K562 (cell line): ENCODE results near the gene RPL18A. TPM values are rescaled to one million over a fixed set of nuclear protein-coding genes. Genes with fewer than 3 reads are reported as not detected.

ENCODE experiments used
- ATAC-seq: fragments of 200-7000 bp; cut with Tn5 transposase; 3 replicates; pipeline ENCODE4 v1.9.1; 2020; ENCODE audit warnings: moderate library complexity
- BruUV-seq: library from RNA; stranded (reverse); fragments of 400-500 nt; replicated peaks from 2 replicates; lab custom pipeline; 2021; lab: Mats Ljungman, UMichigan
- CTCF ChIA-PET: fragments of 300-600 bp; formaldehyde crosslinking; extraction: SDS; loops from one replicate; lab custom pipeline; 2021; ENCODE audit warnings: low intra/inter-chr PET ratio; lab: Yijun Ruan, JAX
- POLR2A ChIA-PET: fragments of 300-600, 350-650 bp; sonication (Branson Sonifier 250); formaldehyde crosslinking; extraction: SDS; loops from one replicate; lab custom pipeline; 2021; ENCODE audit warnings: antibody characterized with exemption, inconsistent platforms; lab: Yijun Ruan, JAX
- DNase-seq, 4 experiments: peaks; one replicate each; pipeline versions ENCODE4 v3.0.0 to v3.0.0-alpha.2; 2011 to 2018; ENCODE audit warnings: low spot score in 3 of 4, mixed read lengths in 3 of 4; ENCODE audit errors: extremely low read depth in 1 of 4
- FAIRE-seq: peaks from 2 replicates; lab custom pipeline; 2011; peaks lifted over from hg19 to GRCh38; lab: Jason Lieb, UNC
- H2AFZ ChIP-seq: 2 replicates; pipeline ENCODE4 v1.6.0; 2011; ENCODE audit warnings: low read depth, low read length, control low read depth, inconsistent platforms
- H3K27ac ChIP-seq: fragments of 200-600 bp; 3 replicates; pipeline ENCODE4 v1.8.0; 2011; ENCODE audit warnings: low read depth, mild to moderate bottlenecking, control low read depth, inconsistent platforms, low read length, moderate library complexity, mixed read lengths; ENCODE audit errors: extremely low read depth
- H3K27me3 ChIP-seq, 2 experiments: fragments of 300-600 bp in 1 of 2; 2 replicates in 1 of 2; 3 replicates in 1 of 2; pipeline versions ENCODE4 v1.6.0 to v1.8.0; 2011; ENCODE audit warnings: inconsistent platforms in 2 of 2, low read length in 2 of 2, mild to moderate bottlenecking in 1 of 2, mixed read lengths in 1 of 2, moderate library complexity in 1 of 2; ENCODE audit not compliant: control insufficient read depth in 2 of 2, insufficient read depth in 2 of 2
- H3K36me3 ChIP-seq: fragments of 300-600 bp; 3 replicates; pipeline ENCODE4 v1.8.0; 2011; ENCODE audit warnings: mild to moderate bottlenecking, low read length, inconsistent platforms; ENCODE audit not compliant: control insufficient read depth, insufficient read depth
- H3K4me1 ChIP-seq, 2 experiments: fragments of 200-600 bp in 1 of 2; replicated peaks in 1 of 2; 2 replicates in 1 of 2; 3 replicates in 1 of 2; pipeline versions ENCODE4 v1.5.1 to v1.8.0; 2011; ENCODE audit warnings: inconsistent platforms in 2 of 2, low read length in 2 of 2, mild to moderate bottlenecking in 1 of 2, mixed read lengths in 1 of 2, moderate library complexity in 1 of 2; ENCODE audit not compliant: control insufficient read depth in 2 of 2, insufficient read depth in 2 of 2
- H3K4me2 ChIP-seq: 2 replicates; pipeline ENCODE4 v1.6.1; 2011; ENCODE audit warnings: low read length, control low read depth, inconsistent platforms, mixed read lengths; ENCODE audit not compliant: insufficient read depth
- H3K4me3 ChIP-seq: fragments of 200-600 bp; sonication (generic), shearing (Covaris generic); 2 replicates; pipeline ENCODE4 v1.5.1; 2016; ENCODE audit warnings: control low read depth, inconsistent platforms
- H3K79me2 ChIP-seq: fragments of 200-600 bp; 3 replicates; pipeline ENCODE4 v1.8.0; 2011; ENCODE audit warnings: low read length, inconsistent platforms; ENCODE audit not compliant: control insufficient read depth, insufficient read depth
- H3K9ac ChIP-seq, 2 experiments: 2 replicates each; pipeline versions ENCODE4 v1.6.0 to v1.6.1; 2011; ENCODE audit warnings: low read depth in 2 of 2, low read length in 2 of 2, control low read depth in 1 of 2, inconsistent platforms in 1 of 2, mild to moderate bottlenecking in 1 of 2, mixed read lengths in 1 of 2; ENCODE audit not compliant: insufficient read depth in 1 of 2
- H3K9me1 ChIP-seq: one replicate; pipeline ENCODE4 v1.6.0; 2011; ENCODE audit warnings: inconsistent platforms, mild to moderate bottlenecking, low read length, moderate library complexity; ENCODE audit not compliant: control insufficient read depth, insufficient read depth
- H3K9me3 ChIP-seq: replicated peaks from 2 replicates; pipeline ENCODE4 v1.5.1; 2011; ENCODE audit warnings: low read depth, low read length, inconsistent platforms; ENCODE audit not compliant: control insufficient read depth, insufficient read depth
- H4K20me1 ChIP-seq: replicated peaks from 2 replicates; pipeline ENCODE4 v1.6.1; 2011; ENCODE audit warnings: low read length, inconsistent platforms, mixed read lengths; ENCODE audit not compliant: control insufficient read depth, insufficient read depth
- BMI1 ChIP-seq: fragments of 150-350 bp; IDR thresholded peaks from 2 replicates; pipeline ENCODE4 v1.6.1; 2014; ENCODE audit warnings: low read length
- CBX2 ChIP-seq: fragments of 200-600 bp; sonication (generic); IDR thresholded peaks from one replicate; pipeline ENCODE4 v1.6.1; 2012; ENCODE audit warnings: mild to moderate bottlenecking, low read length, inconsistent platforms; ENCODE audit not compliant: insufficient read depth, poor library complexity, severe bottlenecking
- CREB5 ChIP-seq: fragments of 250-450 bp; sonication (Bioruptor Pico); IDR thresholded peaks from 2 replicates; pipeline ENCODE4 v1.5.0; 2020; ENCODE audit warnings: mild to moderate bottlenecking
- CREM ChIP-seq: IDR thresholded peaks from 2 replicates; pipeline ENCODE4 v1.6.1; 2014; ENCODE audit warnings: antibody characterized with exemption, low read depth
- E2F4 ChIP-seq: sonication (generic); formaldehyde crosslinking; IDR thresholded peaks from 2 replicates; pipeline ENCODE4 v1.8.0; 2022; ENCODE audit warnings: mild to moderate bottlenecking, low read depth, missing genetic modification reagents
- POLR2B ChIP-seq: fragments of 450-650 bp; IDR thresholded peaks from 2 replicates; pipeline ENCODE4 v1.6.1; 2018; ENCODE audit warnings: low read depth; ENCODE audit not compliant: partially characterized antibody
- TAF1 ChIP-seq: IDR thresholded peaks from 2 replicates; pipeline ENCODE4 v1.6.1; 2011; ENCODE audit warnings: mild to moderate bottlenecking, low read length, moderate library complexity; ENCODE audit not compliant: insufficient read depth, control insufficient read depth, severe bottlenecking; ENCODE audit errors: extremely low read depth
- THRB ChIP-seq: fragments of 450-650 bp; formaldehyde crosslinking; conservative IDR thresholded peaks from 2 replicates; pipeline ENCODE4 v1.4.0; 2022; ENCODE audit warnings: mild to moderate bottlenecking, missing genetic modification characterization
- ZBTB26 ChIP-seq: fragments of 450-650 bp; formaldehyde crosslinking; IDR thresholded peaks from 2 replicates; pipeline ENCODE4 v1.4.0; 2022; ENCODE audit warnings: missing genetic modification characterization
- ZNF551 ChIP-seq: fragments of 250-450 bp; sonication (Bioruptor Pico); IDR thresholded peaks from 2 replicates; pipeline ENCODE4 v1.5.0; 2021; ENCODE audit warnings: mild to moderate bottlenecking, moderate library complexity
- WGBS: fragments of 100-300 bp; shearing (Covaris generic); methylation state at CpG from one replicate; pipeline ENCODE4 v1.1.6; 2016; ENCODE audit warnings: low coverage, mixed read lengths; ENCODE audit not compliant: insufficient coverage; ENCODE audit errors: missing lambda C conversion rate; 5-methylcytosine and 5-hydroxymethylcytosine counted together
- in situ Hi-C: fragments of 300-500 bp; cut with MboI; formaldehyde crosslinking; loops from 4 replicates; pipeline ENCODE4 v1.15.0; 2018; ENCODE audit warnings: inconsistent platforms, mixed read lengths
- intact Hi-C: fragments of 100-400 bp; cut with micrococcal nuclease; formaldehyde crosslinking; loops from 2 replicates; pipeline ENCODE4 v1.14.2; 2022
- polyA plus RNA-seq, 8 experiments: library from polyadenylated mRNA; depleted of rRNA in 4 of 8; stranded (reverse) in 5 of 8; unstranded in 3 of 8; fragments of >200 nt; fragmentation: Nextera tagmentation in 2 of 8; fragmentation: Illumina TruSeq in 1 of 8; extraction: Ambion mirVana in 2 of 8; extraction: Trizol in 1 of 8; gene quantifications; 2 replicates each; pipeline versions ENCODE4 v1.2.1 to v1.2.3, GENCODE V29; 2011 to 2014; ENCODE audit warnings: inconsistent platforms in 1 of 8, missing spikeins in 1 of 8
- total RNA-seq, 7 experiments: library from RNA; depleted of rRNA in 6 of 7; stranded (reverse); fragments of >200 nt in 6 of 7; fragmentation: Illumina TruSeq in 2 of 7; extraction: Trizol in 2 of 7; gene quantifications; 2 replicates each; pipeline versions ENCODE4 v1.2.1 to v1.2.3, GENCODE V29; 2011 to 2021; ENCODE audit warnings: low replicate concordance in 1 of 7

Gene RPL18A
- total and polyA plus RNA-seq, 9 of the 15 experiments (the other 6 are each of a cell fraction or from before 2014, with no cell fraction given), result 626 to 2,882 (median 1,895) TPM

GRCh38 chr19:17843908-17844490, 15.7 kb upstream of the RPL18A start (continued):
- TF ChIP-seq ZBTB26 (CRISPR knock-in tag), result no peak
- TF ChIP-seq E2F4, result no peak
- no peak for TF ChIP-seq CBX2
- TF ChIP-seq ZNF551 (CRISPR knock-in tag), result no peak

GRCh38 chr19:17846146-17846545, 13.6 kb upstream of the RPL18A start:
- CTCF ChIA-PET, result no interaction called here
- H3K4me2 ChIP-seq, result no peak overlapping the region
- in situ Hi-C loops, result no loop called here
- no peak for TF ChIP-seq CREM
- TF ChIP-seq CREB5, result no peak
- no peak for TF ChIP-seq BMI1
- no peak for TF ChIP-seq POLR2B
- no peak for TF ChIP-seq TAF1
- TF ChIP-seq THRB, result no peak

More at GRCh38 chr19:17846146-17846545, 13.6 kb upstream of the RPL18A start:
- Histone ChIP-seq H3K9ac (no peak overlapping the region), H3K79me2 (peaks cover 10% of the 10 kb centered on the region; the same call in 2 of the 3 replicates), H3K27me3 (no peaks in the 10 kb centered on the region), H3K4me1 (peaks cover 0 to 41% of the 10 kb centered on the region in 2 experiments; a peak in 3 of 5 replicates), H3K9me1 (peaks cover 1% of the 10 kb centered on the region), H3K36me3 (no peaks in the 10 kb centered on the region), H3K27ac (no peak overlapping the region), H4K20me1 (no peaks in the 10 kb centered on the region), H3K4me3 (no peak overlapping the region), H3K9me3 (no peaks in the 10 kb centered on the region), H2AFZ (no peak overlapping the region)
- intact Hi-C loops, result no loop called here
- BruUV-seq, result no TSS peak
- FAIRE-seq (no peak), DNase-seq (no peak), ATAC-seq (no peak)
- POLR2A ChIA-PET, result interaction anchor here (3.6 kb wide), 1 partner anchor 13 kb away, joined by 22 read pairs; the partner anchor contains the start of gene RPL18A
- 66% methylated on average over 8 of the region's 8 CpGs for WGBS
